Osteocyte (in vitro differentiated cells): ENCODE results near the gene CACNA1F. TPM values are rescaled to one million over a fixed set of nuclear protein-coding genes. Genes with fewer than 3 reads are reported as not detected.

ENCODE experiments used
- DNase-seq: peaks from one replicate; pipeline ENCODE4 v3.0.0; 2021; ENCODE audit warnings: mixed read lengths; ENCODE audit not compliant: unreplicated experiment; ENCODE audit errors: extremely low spot score
- H3K27ac Mint-ChIP-seq: one replicate; pipeline ENCODE4 v1.8.0; 2021; ENCODE audit warnings: mild to moderate bottlenecking, mixed read lengths; ENCODE audit not compliant: unreplicated experiment
- H3K27me3 Mint-ChIP-seq: one replicate; pipeline ENCODE4 v1.8.0; 2021; ENCODE audit warnings: mixed read lengths; ENCODE audit not compliant: unreplicated experiment
- H3K36me3 Mint-ChIP-seq: one replicate; pipeline ENCODE4 v1.8.0; 2021; ENCODE audit warnings: mixed read lengths; ENCODE audit not compliant: unreplicated experiment
- H3K4me1 Mint-ChIP-seq: one replicate; pipeline ENCODE4 v1.8.0; 2021; ENCODE audit warnings: mixed read lengths; ENCODE audit not compliant: unreplicated experiment
- H3K4me3 Mint-ChIP-seq: one replicate; pipeline ENCODE4 v1.8.0; 2021; ENCODE audit warnings: mild to moderate bottlenecking, moderate library complexity, mixed read lengths; ENCODE audit not compliant: unreplicated experiment
- H3K9me3 Mint-ChIP-seq: one replicate; pipeline ENCODE4 v1.8.0; 2021; ENCODE audit warnings: mixed read lengths; ENCODE audit not compliant: unreplicated experiment
- total RNA-seq: library from RNA; stranded (reverse); gene quantifications from 2 replicates; pipeline ENCODE4 v1.2.1, GENCODE V29; 2021
- TF ChIP-seq, protein P1 (sequence below): fragments of 200-600 bp; sonication (generic); IDR thresholded peaks from 2 replicates; pipeline ENCODE4 v1.5.0; 2021; ENCODE audit warnings: antibody characterized with exemption, mild to moderate bottlenecking, moderate library complexity

Gene CACNA1F
- total RNA-seq, 1 donor from 2014 or later: not detected

DNA sequence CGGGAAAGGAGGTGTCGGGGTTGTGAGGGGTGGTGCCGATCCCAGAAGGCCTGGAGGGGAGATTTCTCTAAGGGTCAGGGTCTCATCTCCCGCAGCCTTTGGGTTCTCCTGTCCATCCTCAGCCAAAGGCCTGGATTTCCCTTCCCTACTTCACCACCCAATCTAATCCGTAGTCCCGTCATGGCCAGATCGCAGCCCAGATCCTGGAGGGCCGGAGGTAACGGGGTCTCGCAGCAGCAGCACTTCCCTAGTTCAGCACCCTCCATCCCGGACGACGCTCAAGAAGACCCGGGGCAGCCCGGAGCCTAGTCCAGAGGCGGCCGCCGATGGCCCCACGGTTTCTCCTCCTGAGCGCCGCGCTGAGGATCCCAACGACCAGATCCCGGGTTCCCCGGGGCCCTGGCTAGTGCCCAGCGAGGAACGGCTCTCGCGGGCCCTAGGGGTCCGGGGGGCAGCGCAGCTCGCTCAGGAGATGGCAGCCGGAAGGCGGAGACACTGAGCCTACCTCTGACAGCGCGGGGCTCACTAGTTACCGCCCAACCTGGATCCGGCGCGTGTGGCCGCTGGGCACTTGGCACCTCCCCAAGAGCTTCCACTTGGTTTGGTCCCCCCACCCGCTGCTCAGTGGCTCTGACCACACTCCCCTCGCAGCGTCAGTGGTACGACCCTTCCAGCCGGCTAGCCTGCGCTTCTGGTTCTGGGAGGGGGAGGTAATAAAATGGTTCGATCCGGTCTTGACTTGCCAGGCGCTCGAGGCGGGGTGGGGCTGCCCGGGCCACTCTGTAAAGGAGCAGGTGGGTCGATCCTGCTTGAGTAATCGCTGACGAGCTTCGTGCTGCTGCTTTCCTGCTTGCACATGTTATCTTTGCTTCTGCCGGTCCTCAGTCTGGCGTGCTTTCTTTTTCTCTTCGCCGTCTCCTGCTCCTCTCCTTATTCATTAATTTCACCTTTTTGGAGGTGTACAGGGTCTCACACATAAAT is 66.9 kb downstream of the CACNA1F start:
- no peaks in the 10 kb centered on the region for H3K27me3 Mint-ChIP-seq
- no peak for DNase-seq
- H3K36me3 Mint-ChIP-seq: no peaks in the 10 kb centered on the region
- TF ChIP-seq, protein P1, sequence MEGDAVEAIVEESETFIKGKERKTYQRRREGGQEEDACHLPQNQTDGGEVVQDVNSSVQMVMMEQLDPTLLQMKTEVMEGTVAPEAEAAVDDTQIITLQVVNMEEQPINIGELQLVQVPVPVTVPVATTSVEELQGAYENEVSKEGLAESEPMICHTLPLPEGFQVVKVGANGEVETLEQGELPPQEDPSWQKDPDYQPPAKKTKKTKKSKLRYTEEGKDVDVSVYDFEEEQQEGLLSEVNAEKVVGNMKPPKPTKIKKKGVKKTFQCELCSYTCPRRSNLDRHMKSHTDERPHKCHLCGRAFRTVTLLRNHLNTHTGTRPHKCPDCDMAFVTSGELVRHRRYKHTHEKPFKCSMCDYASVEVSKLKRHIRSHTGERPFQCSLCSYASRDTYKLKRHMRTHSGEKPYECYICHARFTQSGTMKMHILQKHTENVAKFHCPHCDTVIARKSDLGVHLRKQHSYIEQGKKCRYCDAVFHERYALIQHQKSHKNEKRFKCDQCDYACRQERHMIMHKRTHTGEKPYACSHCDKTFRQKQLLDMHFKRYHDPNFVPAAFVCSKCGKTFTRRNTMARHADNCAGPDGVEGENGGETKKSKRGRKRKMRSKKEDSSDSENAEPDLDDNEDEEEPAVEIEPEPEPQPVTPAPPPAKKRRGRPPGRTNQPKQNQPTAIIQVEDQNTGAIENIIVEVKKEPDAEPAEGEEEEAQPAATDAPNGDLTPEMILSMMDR: peak; percentile 25
- peak overlapping the region; percentile 52 for H3K4me3 Mint-ChIP-seq
- peaks cover 3% of the 10 kb centered on the region for H3K9me3 Mint-ChIP-seq
- peaks cover 25% of the 10 kb centered on the region for H3K4me1 Mint-ChIP-seq
- H3K27ac Mint-ChIP-seq: peak overlapping the region; percentile 97

DNA sequence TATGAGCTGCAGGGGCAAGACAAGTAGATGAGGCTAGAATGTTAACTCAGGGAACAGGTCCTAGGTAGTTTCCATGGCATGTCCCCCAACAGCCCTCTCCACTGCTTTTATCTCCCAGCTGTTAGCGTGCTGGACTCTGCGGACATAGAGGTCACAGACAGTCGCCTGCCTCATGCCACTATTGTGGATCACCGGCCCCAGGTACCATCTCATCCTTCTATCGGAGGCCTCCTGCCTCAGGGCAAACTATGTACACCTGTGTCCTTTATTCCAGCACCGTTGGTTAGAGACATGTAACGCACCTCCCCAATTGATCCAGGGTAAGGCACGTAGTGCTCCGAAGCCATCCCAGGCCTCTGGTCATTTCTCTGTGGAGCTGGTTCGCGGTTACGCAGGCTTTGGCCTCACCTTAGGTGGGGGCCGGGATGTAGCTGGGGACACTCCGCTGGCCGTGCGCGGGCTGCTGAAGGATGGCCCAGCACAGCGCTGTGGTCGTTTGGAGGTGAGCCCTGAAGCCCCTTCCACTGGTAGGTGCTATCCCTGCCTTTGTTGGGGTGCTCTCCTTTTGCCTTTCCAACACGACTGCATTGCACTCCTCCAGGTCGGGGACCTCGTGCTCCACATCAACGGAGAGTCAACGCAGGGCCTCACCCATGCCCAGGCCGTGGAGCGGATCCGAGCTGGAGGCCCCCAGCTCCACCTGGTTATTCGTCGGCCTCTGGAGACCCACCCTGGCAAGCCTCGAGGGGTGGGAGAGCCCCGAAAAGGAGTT is 68.4 kb downstream of the CACNA1F start:
- peak overlapping the region; percentile 95 for H3K27ac Mint-ChIP-seq
- TF ChIP-seq, protein P1: no peak
- H3K27me3 Mint-ChIP-seq: no peaks in the 10 kb centered on the region
- H3K9me3 Mint-ChIP-seq: peaks cover 3% of the 10 kb centered on the region
- peaks cover 30% of the 10 kb centered on the region for H3K4me1 Mint-ChIP-seq
- H3K36me3 Mint-ChIP-seq: no peaks in the 10 kb centered on the region
- DNase-seq: no peak
- no peak overlapping the region for H3K4me3 Mint-ChIP-seq

DNA sequence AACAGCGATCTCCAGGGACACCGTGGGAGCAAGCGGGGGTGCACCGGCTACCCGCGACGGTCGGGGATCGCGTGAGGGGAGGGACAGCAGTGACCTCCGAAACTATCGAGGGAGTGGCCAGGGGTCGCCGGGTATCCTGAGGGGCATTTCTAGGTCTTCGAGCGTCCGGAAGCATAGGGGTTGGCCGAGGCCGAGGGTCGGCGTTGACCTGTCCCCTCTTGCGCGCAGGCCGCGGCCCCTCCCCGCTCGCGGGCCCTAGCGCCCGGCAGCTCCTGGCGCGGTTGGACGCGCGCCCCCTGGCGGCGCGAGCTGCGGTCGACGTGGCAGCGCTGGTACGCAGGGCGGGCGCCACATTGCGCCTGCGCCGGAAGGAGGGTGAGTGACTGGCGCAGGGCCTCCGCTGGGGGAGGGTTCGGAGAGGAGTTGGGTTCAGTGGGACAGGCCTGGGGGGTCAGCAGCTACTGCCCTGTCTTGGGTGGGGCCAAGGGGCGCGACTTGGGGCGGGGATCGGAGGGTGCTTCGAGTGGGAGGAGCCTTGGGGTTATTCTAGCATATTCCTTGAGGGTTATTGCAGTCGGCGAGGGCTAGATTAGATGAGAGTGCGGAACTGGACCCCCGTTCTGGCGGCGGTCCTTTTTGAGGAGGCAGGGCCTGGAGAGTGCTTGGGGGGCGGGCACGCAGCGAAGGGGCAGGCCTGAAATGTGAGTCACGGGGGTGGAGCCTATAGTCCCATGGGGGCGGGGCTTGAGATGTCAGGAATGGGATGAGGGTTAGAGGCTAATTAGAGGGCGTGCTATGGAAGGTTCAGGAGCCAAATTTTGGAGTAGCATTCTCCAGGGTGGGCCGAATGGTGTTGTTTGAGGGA is 69.4 kb downstream of the CACNA1F start:
- Mint-ChIP-seq H3K4me1 (peaks cover 30% of the 10 kb centered on the region), H3K36me3 (no peaks in the 10 kb centered on the region), H3K27ac (peak overlapping the region; percentile 95), H3K27me3 (no peaks in the 10 kb centered on the region), H3K4me3 (peak overlapping the region; percentile 71), H3K9me3 (peaks cover 3% of the 10 kb centered on the region)
- TF ChIP-seq, protein P1: peak; percentile 81
- peak; percentile 94 for DNase-seq

DNA sequence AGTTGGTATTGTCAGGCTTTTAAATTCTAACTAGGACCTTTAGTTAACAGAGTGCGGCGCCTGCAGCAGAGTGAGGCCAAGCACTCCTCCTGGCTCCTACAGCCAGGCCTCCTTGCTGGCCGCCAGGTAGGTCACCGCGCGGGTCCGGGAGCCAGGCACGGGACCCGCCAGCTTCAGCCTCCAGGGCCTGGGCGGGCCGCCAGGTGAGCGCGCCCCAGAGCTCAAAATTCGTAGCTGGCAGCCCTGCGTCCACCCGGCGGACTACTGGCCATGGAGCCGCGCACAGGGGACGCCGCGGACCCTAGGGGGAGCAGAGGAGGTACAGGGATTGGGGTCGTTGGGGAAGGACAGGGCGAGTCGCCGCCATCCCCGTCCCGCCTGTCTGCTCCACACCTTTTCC is 70.5 kb downstream of the CACNA1F start, which contains the start of gene MAGIX:
Gene MAGIX, plus strand, starts transcription at position 139 of the 400 bp plus-strand sequence. Its CDS starts 132 bp downstream, at position 271.
- peak within 1 kb of the TSS; percentile 71 for H3K4me3 Mint-ChIP-seq
- TF ChIP-seq, protein P1: no peak
- H3K27me3 Mint-ChIP-seq: no peaks in the 10 kb centered on the region
- peaks cover 26% of the 10 kb centered on the region for H3K4me1 Mint-ChIP-seq
- H3K27ac Mint-ChIP-seq: peak within 1 kb of the TSS; percentile 83
- DNase-seq: no peak
- H3K9me3 Mint-ChIP-seq: peaks cover 3% of the 10 kb centered on the region
- H3K36me3 Mint-ChIP-seq: no peaks in the 10 kb centered on the region
